Effector memory CD4-positive, alpha-beta T cell (primary cell): ENCODE measurements around the gene HOXD11.

Experiments
- DNase-seq, 3 donors: peaks; one replicate each; pipeline ENCODE4 v3.0.0-alpha.2; 2020
- H3K27ac ChIP-seq: 2 replicates; pipeline ENCODE4 v1.7.0; 2013; ENCODE audit warnings: mild to moderate bottlenecking, low read length, moderate library complexity; ENCODE audit not compliant: insufficient read depth, poor library complexity, severe bottlenecking
- H3K27me3 ChIP-seq: replicated peaks from 2 replicates; pipeline ENCODE4 v1.7.0; 2013; ENCODE audit warnings: mild to moderate bottlenecking, low read length; ENCODE audit not compliant: insufficient read depth, control insufficient read depth, poor library complexity, severe bottlenecking
- H3K36me3 ChIP-seq: 2 replicates; pipeline ENCODE4 v1.7.0; 2013; ENCODE audit warnings: mild to moderate bottlenecking, low read length, moderate library complexity; ENCODE audit not compliant: control insufficient read depth, insufficient read depth
- H3K4me1 ChIP-seq: 2 replicates; pipeline ENCODE4 v1.7.0; 2013; ENCODE audit warnings: low read length, mild to moderate bottlenecking; ENCODE audit not compliant: control insufficient read depth, insufficient read depth, poor library complexity, severe bottlenecking
- H3K4me3 ChIP-seq: 2 replicates; pipeline ENCODE4 v1.7.0; 2013; ENCODE audit warnings: low read length, low read depth, mild to moderate bottlenecking; ENCODE audit not compliant: insufficient read depth, poor library complexity, severe bottlenecking
- H3K9me3 ChIP-seq: 2 replicates; pipeline ENCODE4 v1.7.0; 2013; ENCODE audit warnings: mild to moderate bottlenecking, low read length, moderate library complexity; ENCODE audit not compliant: control insufficient read depth
- total RNA-seq, 3 donors: gene quantifications; one replicate each; lab custom pipeline; 2026; lab: John Stamatoyannopoulos, UW

Gene HOXD11
- total RNA-seq = 0 reads per million in 3 donors

- peak within 1 kb of the TSS; percentile 32 for H3K4me3 ChIP-seq
- no peak for DNase-seq
- H3K9me3 ChIP-seq = no peaks in the 10 kb centered on the region
- no peaks in the 10 kb centered on the region for H3K36me3 ChIP-seq
- H3K4me1 ChIP-seq = peaks cover 12% of the 10 kb centered on the region
- H3K27ac ChIP-seq = no peak within 1 kb of the TSS
- H3K27me3 ChIP-seq = peaks cover 90% of the 10 kb centered on the region
Observed at GRCh38 chr2:176106581-176107539, at the start of gene HOXD11. Gene HOXD11, plus strand, starts transcription at chr2:176107280. Its CDS starts 76 bp downstream, at chr2:176107356.

- DNase-seq = no peak
- Histone ChIP-seq H3K4me3 (no peak overlapping the region), H3K27me3 (peaks cover 25% of the 10 kb centered on the region), H3K9me3 (no peaks in the 10 kb centered on the region), H3K27ac (no peak overlapping the region), H3K36me3 (no peaks in the 10 kb centered on the region), H3K4me1 (peaks cover 4% of the 10 kb centered on the region)
Observed at GRCh38 chr2:176063958-176064357, 43.1 kb upstream of the HOXD11 start.

GRCh38 chr2:176066645-176067588 is 40.2 kb upstream of the HOXD11 start:
- H3K36me3 ChIP-seq = no peaks in the 10 kb centered on the region
- DNase-seq = no peak
- H3K27ac ChIP-seq = no peak overlapping the region
- peaks cover 4% of the 10 kb centered on the region for H3K4me1 ChIP-seq
- peaks cover 52% of the 10 kb centered on the region for H3K27me3 ChIP-seq
- no peak overlapping the region for H3K4me3 ChIP-seq
- H3K9me3 ChIP-seq = no peaks in the 10 kb centered on the region

GRCh38 chr2:176067589-176068418 is 39.3 kb upstream of the HOXD11 start:
- H3K9me3 ChIP-seq = no peaks in the 10 kb centered on the region
- H3K27me3 ChIP-seq = peaks cover 56% of the 10 kb centered on the region
- no peaks in the 10 kb centered on the region for H3K36me3 ChIP-seq
- peaks cover 4% of the 10 kb centered on the region for H3K4me1 ChIP-seq
- H3K27ac ChIP-seq = no peak overlapping the region
- DNase-seq = no peak
- no peak overlapping the region for H3K4me3 ChIP-seq

GRCh38 chr2:176068419-176068832 is 38.7 kb upstream of the HOXD11 start:
- H3K27ac ChIP-seq = no peak overlapping the region
- no peaks in the 10 kb centered on the region for H3K9me3 ChIP-seq
- H3K27me3 ChIP-seq = peaks cover 62% of the 10 kb centered on the region
- no peak for DNase-seq
- H3K4me1 ChIP-seq = peaks cover 4% of the 10 kb centered on the region
- no peak overlapping the region for H3K4me3 ChIP-seq
- no peaks in the 10 kb centered on the region for H3K36me3 ChIP-seq

- Histone ChIP-seq H3K27ac (no peak overlapping the region), H3K4me1 (peaks cover 4% of the 10 kb centered on the region), H3K9me3 (peaks cover 3% of the 10 kb centered on the region), H3K27me3 (peaks cover 87% of the 10 kb centered on the region), H3K4me3 (no peak overlapping the region), H3K36me3 (no peaks in the 10 kb centered on the region)
- no peak for DNase-seq
Observed at GRCh38 chr2:176071330-176072291, 35.5 kb upstream of the HOXD11 start.

GRCh38 chr2:176072292-176072669 is 34.8 kb upstream of the HOXD11 start:
- no peak overlapping the region for H3K27ac ChIP-seq
- H3K36me3 ChIP-seq = no peaks in the 10 kb centered on the region
- H3K4me1 ChIP-seq = peaks cover under 1% of the 10 kb centered on the region
- H3K27me3 ChIP-seq = peaks cover 84% of the 10 kb centered on the region
- H3K9me3 ChIP-seq = peaks cover 3% of the 10 kb centered on the region
- H3K4me3 ChIP-seq = no peak overlapping the region
- no peak for DNase-seq

GRCh38 chr2:176072951-176073904 is 33.9 kb upstream of the HOXD11 start:
- Histone ChIP-seq H3K36me3 (no peaks in the 10 kb centered on the region), H3K4me3 (no peak overlapping the region), H3K4me1 (no peaks in the 10 kb centered on the region), H3K9me3 (peaks cover 3% of the 10 kb centered on the region), H3K27ac (no peak overlapping the region), H3K27me3 (peaks cover 79% of the 10 kb centered on the region)
- no peak for DNase-seq
